Sciatic nerve (tissue), 2 donors: Measurements from ENCODE around the gene SLC8A3. TPM values are rescaled to one million over a fixed set of nuclear protein-coding genes. Genes with fewer than 3 reads are reported as not detected.
"Not testable (repeated sequence)": the region's sequence is repeated elsewhere in the genome, so short reads cannot be mapped to it uniquely, and the experiment has no call there.

Source experiments
- ATAC-seq: fragments of 200-7000 bp; cut with Tn5 transposase; one replicate; pipeline ENCODE4 v1.9.1; 2020; ENCODE audit warnings: mild to moderate bottlenecking, moderate library complexity
- DNase-seq: peaks from one replicate; pipeline ENCODE4 v3.0.0-alpha.2; 2020; ENCODE audit warnings: low spot score
- intact Hi-C: fragments of 100-400 bp; cut with DNase I; formaldehyde crosslinking; loops from one replicate; pipeline ENCODE4 v1.14.2; 2022
- total RNA-seq: library from RNA; stranded (reverse); fragmentation: NEBNext Ultra II Directional; extraction: Animal tissue kit (Norgen Biotek cat#: 25700); gene quantifications from one replicate; pipeline ENCODE4 v1.2.1, GENCODE V29; 2021
- donor health status: DM: no; HTN: no; CAD: no.
- donor health status: DM: no; HTN: no; CAD: no.

The SLC8A3 gene, protein sequence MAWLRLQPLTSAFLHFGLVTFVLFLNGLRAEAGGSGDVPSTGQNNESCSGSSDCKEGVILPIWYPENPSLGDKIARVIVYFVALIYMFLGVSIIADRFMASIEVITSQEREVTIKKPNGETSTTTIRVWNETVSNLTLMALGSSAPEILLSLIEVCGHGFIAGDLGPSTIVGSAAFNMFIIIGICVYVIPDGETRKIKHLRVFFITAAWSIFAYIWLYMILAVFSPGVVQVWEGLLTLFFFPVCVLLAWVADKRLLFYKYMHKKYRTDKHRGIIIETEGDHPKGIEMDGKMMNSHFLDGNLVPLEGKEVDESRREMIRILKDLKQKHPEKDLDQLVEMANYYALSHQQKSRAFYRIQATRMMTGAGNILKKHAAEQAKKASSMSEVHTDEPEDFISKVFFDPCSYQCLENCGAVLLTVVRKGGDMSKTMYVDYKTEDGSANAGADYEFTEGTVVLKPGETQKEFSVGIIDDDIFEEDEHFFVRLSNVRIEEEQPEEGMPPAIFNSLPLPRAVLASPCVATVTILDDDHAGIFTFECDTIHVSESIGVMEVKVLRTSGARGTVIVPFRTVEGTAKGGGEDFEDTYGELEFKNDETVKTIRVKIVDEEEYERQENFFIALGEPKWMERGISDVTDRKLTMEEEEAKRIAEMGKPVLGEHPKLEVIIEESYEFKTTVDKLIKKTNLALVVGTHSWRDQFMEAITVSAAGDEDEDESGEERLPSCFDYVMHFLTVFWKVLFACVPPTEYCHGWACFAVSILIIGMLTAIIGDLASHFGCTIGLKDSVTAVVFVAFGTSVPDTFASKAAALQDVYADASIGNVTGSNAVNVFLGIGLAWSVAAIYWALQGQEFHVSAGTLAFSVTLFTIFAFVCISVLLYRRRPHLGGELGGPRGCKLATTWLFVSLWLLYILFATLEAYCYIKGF
- total RNA-seq: 0.53 TPM

- no peak for ATAC-seq
- DNase-seq: no peak
- intact Hi-C loops: no loop called here
Measured at GRCh38 chr14:70188659-70189455, at the start of gene SLC8A3. SLC8A3 (minus strand) TSS chr14:70188951; CDS start chr14:70168422, 20,529 bp downstream.

DNA sequence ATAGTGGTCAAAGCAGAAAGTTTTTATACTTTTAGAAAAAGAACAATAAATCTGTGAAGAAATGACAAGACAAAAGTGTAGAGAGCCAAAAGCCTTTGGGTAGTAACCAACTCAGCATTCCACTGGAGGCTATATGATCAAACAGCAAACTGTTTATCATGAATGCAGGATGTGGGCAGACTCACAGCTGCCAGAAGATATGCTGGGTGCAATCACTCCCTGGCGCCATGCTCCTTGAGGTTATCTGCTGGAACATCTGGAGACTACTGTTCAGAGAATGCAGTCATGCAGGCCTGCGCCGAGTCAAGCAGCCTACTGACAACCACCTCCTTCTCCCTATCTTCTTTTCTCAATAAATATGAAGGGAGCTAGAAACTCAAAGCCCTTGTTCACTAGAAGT is 49.0 kb upstream of the SLC8A3 start:
- no peak for ATAC-seq
- intact Hi-C loops: no loop called here
- no peak for DNase-seq

GRCh38 chr14:70234066-70234950 is 45.6 kb upstream of the SLC8A3 start:
- ATAC-seq (no peak), DNase-seq (no peak)
- intact Hi-C loops: no loop called here

GRCh38 chr14:70231756-70232544 is 43.2 kb upstream of the SLC8A3 start:
- intact Hi-C loops, DNase-seq, ATAC-seq: not testable (repeated sequence)

DNA sequence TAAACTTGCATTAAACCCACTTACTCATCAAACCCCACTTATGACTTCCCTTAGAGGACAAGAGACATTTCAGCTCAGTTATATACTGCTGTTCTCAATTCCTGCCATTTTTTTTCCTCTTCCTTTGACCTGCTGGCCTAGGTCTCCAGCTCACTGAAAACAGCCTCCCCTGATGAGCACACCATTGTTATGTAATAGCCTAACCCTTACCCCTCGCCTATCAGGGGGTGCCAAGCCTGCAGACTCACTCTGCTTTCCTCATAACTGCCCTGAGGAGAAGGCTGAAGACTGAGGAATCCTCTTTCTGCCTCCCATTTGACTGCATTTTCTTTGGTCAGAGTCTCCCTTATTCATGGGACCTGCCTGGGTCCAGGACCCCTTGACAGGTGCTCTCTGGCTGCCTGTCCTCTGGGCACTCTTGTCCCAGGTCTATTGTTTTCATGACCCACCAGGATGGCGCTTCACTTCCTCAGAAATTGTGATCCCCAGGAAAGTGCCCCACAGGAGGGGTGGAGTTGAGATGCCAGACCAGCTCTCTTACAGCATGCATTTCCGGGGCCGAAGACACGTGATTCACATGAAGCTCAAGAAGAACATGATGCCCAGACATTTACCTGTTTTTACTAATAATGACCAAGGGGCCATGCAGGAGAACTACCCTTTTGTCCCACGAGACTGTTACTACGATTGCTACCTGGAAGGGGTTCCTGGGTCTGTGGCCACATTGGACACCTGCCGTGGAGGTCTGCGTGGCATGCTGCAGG is 41.3 kb upstream of the SLC8A3 start:
- ATAC-seq, intact Hi-C loops, DNase-seq: not testable (repeated sequence)

- no peak for DNase-seq
- no peak for ATAC-seq
- intact Hi-C loops: no loop called here
Measured at GRCh38 chr14:70213721-70214282, 25.1 kb upstream of the SLC8A3 start.

DNA sequence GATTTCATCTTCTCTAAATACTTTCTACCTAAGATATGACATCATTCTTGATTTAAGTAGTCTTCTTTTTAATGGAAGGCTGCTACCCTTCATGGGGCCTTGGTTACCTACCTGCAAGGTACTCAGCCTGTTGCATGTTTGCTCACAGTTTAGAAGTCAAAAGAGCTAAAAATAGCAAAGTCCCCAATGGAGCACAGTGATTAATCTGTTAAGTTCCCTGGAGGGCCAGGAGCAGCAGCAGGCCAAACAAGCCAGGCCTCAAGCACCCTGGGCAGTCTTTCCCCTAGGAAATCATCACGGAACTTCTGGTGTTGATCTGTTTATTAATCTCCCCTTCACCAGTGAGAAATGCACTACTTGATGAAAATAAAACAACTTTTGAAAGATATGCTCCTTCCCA is 24.0 kb upstream of the SLC8A3 start:
- DNase-seq (no peak), ATAC-seq (no peak)
- intact Hi-C loops: no loop called here

DNA sequence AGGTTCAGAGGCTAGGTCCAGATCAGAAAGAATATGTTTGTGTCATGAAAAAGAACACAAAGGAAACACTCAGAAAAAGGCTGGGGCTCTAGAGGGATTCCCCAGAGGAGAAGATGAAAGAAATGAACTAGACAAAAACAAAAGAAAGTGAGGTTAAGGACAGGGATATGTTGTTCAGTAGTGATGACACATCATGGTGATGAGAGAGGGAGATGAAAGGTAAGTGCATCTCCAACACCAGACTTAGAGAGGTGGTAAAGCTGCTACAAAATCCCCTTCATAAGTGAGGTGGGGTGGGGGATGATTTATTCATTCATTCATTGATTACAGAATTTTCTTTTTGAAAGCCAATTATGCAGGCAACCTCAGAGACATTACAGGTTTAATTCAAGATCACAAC is 19.6 kb upstream of the SLC8A3 start:
- intact Hi-C loops: no loop called here
- ATAC-seq (no peak), DNase-seq (no peak)

DNA sequence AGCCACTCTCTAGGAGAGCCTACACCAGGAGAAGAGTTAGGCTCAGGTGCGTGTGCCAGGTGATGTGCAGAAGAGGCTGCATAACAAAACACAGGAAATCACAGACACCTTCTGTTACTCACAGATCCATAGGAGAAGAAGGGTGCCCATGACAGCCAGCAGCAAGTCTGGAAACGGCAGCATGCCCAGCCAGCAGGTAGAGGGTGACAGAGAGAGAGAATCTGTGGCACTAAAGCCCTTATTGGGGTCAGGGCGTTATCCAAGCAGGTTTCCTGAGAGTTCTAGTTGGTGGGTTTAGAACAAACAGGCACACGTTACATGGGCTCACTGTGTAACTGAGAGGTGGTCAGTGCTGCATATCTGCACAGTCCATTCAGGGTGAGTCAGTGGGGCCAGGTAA is 14.9 kb upstream of the SLC8A3 start:
- intact Hi-C loops: no loop called here
- ATAC-seq (no peak), DNase-seq (no peak)

DNA sequence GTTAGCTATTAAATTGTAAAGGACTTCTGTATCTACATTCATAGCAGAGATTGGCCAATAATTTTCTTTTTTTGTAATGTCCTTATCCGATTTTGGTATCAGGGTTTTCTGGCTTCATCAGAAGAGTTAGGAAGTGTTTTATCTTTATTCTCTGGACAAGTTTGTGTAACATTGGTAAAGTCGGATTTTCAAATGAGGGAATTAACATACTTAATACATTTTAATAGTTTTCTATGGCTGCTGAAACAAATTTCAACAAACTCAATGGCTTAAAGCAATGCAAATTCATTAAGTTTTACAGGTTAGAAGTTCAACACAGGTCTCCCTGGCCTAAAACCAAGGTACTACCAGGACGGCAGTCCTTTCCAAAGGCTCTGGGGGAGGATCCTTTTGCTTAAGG is 13.2 kb upstream of the SLC8A3 start:
- ATAC-seq (no peak), DNase-seq (no peak)
- intact Hi-C loops: no loop called here

GRCh38 chr14:70193396-70193795 is 4.6 kb upstream of the SLC8A3 start:
- ATAC-seq (no peak), DNase-seq (no peak)
- intact Hi-C loops: no loop called here

DNA sequence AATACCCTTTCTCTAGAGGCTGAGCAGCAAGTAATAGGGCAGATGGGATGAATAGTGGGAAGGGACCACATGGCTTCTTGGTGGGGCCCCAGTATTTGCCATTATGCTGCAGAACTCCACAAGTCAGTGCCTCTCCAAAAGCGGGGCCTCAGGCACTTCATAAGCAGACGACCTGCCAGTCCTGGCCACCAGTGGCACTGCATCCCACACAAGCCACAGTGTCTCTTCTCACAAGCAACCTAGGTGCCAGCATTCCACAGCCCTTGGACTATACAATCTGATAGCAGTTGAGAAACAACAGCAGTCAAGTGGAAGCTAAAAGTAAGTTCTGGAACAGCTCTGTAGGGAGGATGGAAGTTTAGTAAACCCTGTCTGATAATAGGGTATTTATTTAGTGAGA is 4.2 kb upstream of the SLC8A3 start:
- no peak for DNase-seq
- intact Hi-C loops: no loop called here
- no peak for ATAC-seq

- intact Hi-C loops: no loop called here
- no peak for ATAC-seq
- DNase-seq: no peak
Measured at GRCh38 chr14:70190156-70190555, 1.4 kb upstream of the SLC8A3 start.

- DNase-seq (no peak), ATAC-seq (no peak)
- intact Hi-C loops: no loop called here
Measured at GRCh38 chr14:70189456-70190077, 816 bp upstream of the SLC8A3 start.

- no peak for ATAC-seq
- intact Hi-C loops: no loop called here
- no peak for DNase-seq
Measured at GRCh38 chr14:70188322-70188658, 461 bp downstream of the SLC8A3 start.

DNA sequence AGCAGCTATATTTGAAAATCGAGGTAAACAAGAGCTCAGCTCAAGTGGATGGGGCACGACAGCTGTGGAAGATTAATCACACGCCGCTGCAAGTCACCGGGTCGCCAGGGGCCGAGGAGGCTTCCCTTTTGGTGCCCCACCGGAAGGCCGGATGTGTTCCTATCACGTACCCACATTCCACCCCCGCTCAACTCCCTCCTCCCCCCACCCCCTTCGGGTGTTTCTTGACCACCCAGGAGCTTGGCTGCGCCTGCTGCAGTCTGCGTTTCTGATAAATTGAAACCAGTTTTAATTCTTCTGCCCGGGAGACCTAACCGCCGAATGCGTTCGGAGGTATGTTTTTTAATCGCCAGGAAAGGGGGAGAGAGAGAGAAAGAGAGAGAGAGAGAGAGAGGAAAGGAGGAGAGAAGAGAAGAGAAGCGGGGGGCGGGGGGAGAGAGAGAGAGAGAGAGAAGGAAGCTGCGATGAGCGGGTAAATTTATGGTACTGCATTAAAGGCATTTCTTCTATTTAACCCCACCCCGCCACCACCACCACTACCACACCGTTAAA is 1.8 kb downstream of the SLC8A3 start:
- intact Hi-C loops: no loop called here
- no peak for DNase-seq
- no peak for ATAC-seq
